ENCODE measurements around the gene GALNT18.

- TF ChIP-seq CTCF (IDR thresholded peaks at IDR 0.05) (no peak), POLR2A (IDR thresholded peaks at IDR 0.05) (no peak)
These were observed 232.6 kb downstream of the GALNT18 start for GRCh38 chr11:11389238-11389637.

All from right lobe of liver (tissue), 4 donors.